HFFc6 (cell line): Measurements from ENCODE around the gene TXLNG. TPM values are rescaled to one million over a fixed set of nuclear protein-coding genes. Genes with fewer than 3 reads are reported as not detected.

Experiments used
- DNase-seq: peaks from one replicate; pipeline ENCODE4 v3.0.0-alpha.2; 2018
- H3K27ac Mint-ChIP-seq: 2 replicates; pipeline ENCODE4 v1.8.0; 2020; ENCODE audit warnings: mild to moderate bottlenecking, mixed read lengths
- H3K27me3 Mint-ChIP-seq: 2 replicates; pipeline ENCODE4 v1.8.0; 2021; ENCODE audit warnings: mild to moderate bottlenecking, moderate library complexity, mixed read lengths; ENCODE audit not compliant: insufficient read depth
- H3K36me3 Mint-ChIP-seq: 2 replicates; pipeline ENCODE4 v1.8.0; 2021; ENCODE audit warnings: low read depth, mixed read lengths
- H3K4me1 Mint-ChIP-seq: 2 replicates; pipeline ENCODE4 v1.8.0; 2020; ENCODE audit warnings: low read depth, mixed read lengths
- H3K4me3 Mint-ChIP-seq: 2 replicates; pipeline ENCODE4 v1.8.0; 2020; ENCODE audit warnings: mild to moderate bottlenecking, moderate library complexity, mixed read lengths
- H3K9me3 Mint-ChIP-seq: 2 replicates; pipeline ENCODE4 v1.8.0; 2020; ENCODE audit warnings: mild to moderate bottlenecking, mixed read lengths
- total RNA-seq, 6 experiments: library from RNA; stranded (reverse); fragmentation: NEBNext Ultra II Directional; extraction: Animal tissue kit (Norgen Biotek cat#: 25700); gene quantifications; 2 replicates in 1 of 6; 3 replicates in 5 of 6; pipeline ENCODE4 v1.2.3, GENCODE V29; 2021
- TF ChIP-seq, protein P1 (sequence below): fragments of 200-600 bp; sonication (generic); IDR thresholded peaks from 2 replicates; pipeline ENCODE4 v1.5.0; 2021; ENCODE audit warnings: antibody characterized with exemption, mild to moderate bottlenecking

TXLNG gene
- total RNA-seq, 6 experiments from 2014 or later: 6.8 to 7.8 (median 7.1) TPM

DNA sequence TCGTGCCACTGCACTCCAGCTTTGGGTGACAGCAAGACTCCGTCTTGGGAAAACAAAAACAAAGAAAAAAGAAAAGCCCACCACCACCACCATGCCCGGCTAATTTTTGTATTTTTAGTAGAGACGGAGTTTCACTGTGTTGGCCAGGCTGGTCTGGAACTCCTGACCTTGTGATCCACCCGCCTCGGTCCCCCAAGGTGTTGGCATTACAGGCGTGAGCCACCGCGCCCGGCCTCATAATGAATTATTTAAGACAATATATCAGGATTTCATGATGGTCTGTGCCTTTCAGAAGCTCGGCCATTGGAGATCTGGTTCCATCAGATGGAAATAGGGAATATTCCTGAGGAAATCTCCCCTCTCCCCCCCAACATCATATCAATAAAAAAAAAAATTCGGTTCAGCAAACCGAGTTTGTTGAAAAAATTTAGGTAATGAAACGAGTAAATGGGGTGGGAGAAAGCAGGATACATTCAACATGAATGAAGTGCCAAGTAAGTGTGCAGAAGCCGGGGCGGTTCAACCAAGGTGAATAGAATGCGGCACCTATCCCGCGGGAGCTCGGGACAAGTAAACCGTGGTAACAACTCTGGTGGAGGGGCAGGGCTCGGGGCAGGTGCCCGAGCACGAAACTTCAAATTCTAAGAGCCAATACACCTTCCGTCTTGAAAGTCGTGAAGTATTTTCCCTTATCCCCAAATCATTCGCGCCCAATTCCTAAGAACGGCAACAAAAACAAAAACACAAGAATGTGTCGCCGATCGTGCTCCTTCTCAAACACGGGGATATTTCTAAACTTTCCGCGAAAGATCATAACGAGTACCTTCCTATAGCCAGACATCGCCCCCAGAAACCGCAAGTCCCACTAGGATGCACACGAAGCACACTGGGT is 773 bp upstream of the TXLNG start:
- no peaks in the 10 kb centered on the region for H3K36me3 Mint-ChIP-seq
- no peaks in the 10 kb centered on the region for H3K27me3 Mint-ChIP-seq
- H3K4me3 Mint-ChIP-seq: peak overlapping the region; percentile 95
- no peaks in the 10 kb centered on the region for H3K9me3 Mint-ChIP-seq
- TF ChIP-seq, protein P1, sequence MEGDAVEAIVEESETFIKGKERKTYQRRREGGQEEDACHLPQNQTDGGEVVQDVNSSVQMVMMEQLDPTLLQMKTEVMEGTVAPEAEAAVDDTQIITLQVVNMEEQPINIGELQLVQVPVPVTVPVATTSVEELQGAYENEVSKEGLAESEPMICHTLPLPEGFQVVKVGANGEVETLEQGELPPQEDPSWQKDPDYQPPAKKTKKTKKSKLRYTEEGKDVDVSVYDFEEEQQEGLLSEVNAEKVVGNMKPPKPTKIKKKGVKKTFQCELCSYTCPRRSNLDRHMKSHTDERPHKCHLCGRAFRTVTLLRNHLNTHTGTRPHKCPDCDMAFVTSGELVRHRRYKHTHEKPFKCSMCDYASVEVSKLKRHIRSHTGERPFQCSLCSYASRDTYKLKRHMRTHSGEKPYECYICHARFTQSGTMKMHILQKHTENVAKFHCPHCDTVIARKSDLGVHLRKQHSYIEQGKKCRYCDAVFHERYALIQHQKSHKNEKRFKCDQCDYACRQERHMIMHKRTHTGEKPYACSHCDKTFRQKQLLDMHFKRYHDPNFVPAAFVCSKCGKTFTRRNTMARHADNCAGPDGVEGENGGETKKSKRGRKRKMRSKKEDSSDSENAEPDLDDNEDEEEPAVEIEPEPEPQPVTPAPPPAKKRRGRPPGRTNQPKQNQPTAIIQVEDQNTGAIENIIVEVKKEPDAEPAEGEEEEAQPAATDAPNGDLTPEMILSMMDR: no peak
- peak overlapping the region; percentile 73 for H3K27ac Mint-ChIP-seq
- DNase-seq: no peak
- peaks cover 10% of the 10 kb centered on the region for H3K4me1 Mint-ChIP-seq

DNA sequence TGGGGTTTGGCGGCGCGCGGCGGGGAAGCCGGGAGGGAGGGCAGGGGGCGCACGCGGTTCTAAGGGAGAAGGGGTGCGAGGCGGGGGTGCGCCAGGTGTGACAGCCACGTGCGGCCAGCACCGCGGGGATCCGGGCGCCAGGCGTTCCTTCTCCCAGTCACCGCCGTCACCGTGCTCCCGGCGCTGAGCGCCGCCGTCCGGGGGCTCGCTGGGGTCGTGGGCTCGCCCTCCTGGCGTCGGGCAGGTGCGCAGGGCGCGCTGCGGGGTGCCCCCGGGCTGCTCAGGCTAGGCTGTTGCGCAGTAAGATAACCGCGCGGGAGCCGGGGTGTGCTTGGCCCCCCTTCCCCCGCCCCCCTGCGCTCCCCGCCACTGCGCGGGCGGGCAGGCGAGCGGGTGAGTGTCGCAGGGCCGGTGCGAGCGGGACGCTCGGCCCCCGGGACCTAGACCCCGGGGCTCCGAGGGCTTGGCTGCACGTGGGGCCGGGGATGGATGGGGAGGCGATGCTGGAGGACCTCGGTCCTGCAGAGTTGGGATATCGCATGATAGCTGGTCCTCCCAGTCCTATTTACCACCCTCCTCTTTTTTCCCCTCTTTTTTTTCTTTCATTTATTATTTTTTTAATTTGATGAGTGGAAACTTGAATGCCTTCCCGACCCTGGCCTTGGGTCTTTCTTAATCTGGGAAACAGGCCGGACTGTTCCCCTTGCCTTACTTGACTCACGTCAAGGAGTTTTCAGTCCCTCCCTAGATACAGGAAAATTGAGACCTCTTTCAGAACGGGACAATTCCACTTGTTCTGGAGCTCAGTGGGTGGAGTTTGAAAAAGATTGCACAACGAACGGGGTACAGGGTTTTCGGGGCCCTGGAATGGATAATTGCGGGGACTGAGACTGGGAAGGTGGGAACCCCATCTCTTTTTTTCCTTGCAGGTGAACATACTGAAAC is 797 bp downstream of the TXLNG start:
- H3K4me1 Mint-ChIP-seq: peaks cover 10% of the 10 kb centered on the region
- H3K36me3 Mint-ChIP-seq: no peaks in the 10 kb centered on the region
- TF ChIP-seq, protein P1: no peak
- DNase-seq: peak; percentile 0
- H3K27me3 Mint-ChIP-seq: no peaks in the 10 kb centered on the region
- peak overlapping the region; percentile 54 for H3K27ac Mint-ChIP-seq
- H3K9me3 Mint-ChIP-seq: no peaks in the 10 kb centered on the region
- peak overlapping the region; percentile 95 for H3K4me3 Mint-ChIP-seq

DNA sequence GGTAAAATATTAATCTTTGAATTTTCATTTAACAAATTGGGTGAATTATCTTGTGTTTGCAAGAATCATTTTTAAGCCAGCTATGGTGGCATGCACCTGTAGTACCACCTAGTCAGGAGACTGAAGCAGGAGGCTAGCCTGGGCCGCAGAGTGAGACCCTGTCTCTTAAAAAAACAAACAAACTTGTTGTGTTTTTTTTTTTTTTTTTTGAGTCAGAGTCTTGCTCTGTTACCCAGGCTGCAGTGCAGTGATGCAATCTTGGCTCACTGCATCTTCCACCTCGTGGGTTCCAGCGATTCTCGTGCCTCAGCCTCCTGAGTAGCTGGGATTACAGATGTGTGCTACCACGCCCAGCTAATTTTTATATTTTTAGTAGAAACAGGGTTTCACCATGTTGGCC is 2.2 kb downstream of the TXLNG start:
- no peak overlapping the region for H3K4me3 Mint-ChIP-seq
- H3K36me3 Mint-ChIP-seq: no peaks in the 10 kb centered on the region
- peaks cover 10% of the 10 kb centered on the region for H3K4me1 Mint-ChIP-seq
- no peak overlapping the region for H3K27ac Mint-ChIP-seq
- TF ChIP-seq, protein P1: no peak
- no peak for DNase-seq
- no peaks in the 10 kb centered on the region for H3K27me3 Mint-ChIP-seq
- H3K9me3 Mint-ChIP-seq: no peaks in the 10 kb centered on the region

DNA sequence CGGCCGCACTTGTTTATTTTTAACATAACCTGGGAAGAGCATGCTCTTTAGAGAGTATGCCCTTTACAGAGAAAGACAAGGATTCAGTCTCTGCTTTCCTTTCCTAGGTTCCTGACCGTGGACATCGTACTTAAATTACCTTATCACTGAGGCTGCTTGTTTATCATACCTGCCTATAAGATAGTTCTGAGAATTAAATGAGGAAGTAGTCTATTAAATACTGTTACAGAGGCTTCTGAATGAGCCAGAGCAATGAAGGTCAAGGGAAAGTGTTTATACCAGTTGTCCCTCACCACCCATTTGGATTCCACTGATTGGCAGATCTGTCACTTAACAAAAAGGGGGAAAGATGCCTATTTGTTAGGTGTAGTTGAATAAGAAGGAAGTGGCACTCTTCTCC is 10.0 kb downstream of the TXLNG start:
- H3K4me3 Mint-ChIP-seq: no peak overlapping the region
- peaks cover 8% of the 10 kb centered on the region; the same call in 1 of the 2 replicates for H3K4me1 Mint-ChIP-seq
- TF ChIP-seq, protein P1: no peak
- H3K27ac Mint-ChIP-seq: no peak overlapping the region
- no peaks in the 10 kb centered on the region for H3K27me3 Mint-ChIP-seq
- H3K36me3 Mint-ChIP-seq: no peaks in the 10 kb centered on the region
- H3K9me3 Mint-ChIP-seq: no peaks in the 10 kb centered on the region
- no peak for DNase-seq

DNA sequence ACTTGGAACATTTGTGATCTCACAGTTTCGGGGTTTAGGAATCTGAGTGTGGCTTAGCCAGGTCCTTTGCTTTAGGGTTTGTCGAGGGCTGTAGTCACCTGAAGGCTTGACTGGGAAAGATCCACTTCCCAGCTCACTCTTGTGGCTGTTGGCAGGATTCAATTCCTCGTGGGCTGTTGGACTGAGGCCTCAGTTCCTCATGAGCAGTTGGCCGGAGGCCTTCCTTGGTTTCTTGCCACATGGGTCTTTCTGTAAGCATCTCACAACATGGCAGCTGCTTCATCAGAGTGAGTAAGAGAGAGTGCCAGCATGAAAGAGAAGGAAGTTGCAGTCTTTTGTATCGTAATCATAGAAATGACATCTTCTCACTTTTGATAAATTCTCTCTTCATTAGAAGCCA is 11.1 kb downstream of the TXLNG start:
- TF ChIP-seq, protein P1: no peak
- Mint-ChIP-seq H3K4me3 (no peak overlapping the region), H3K27ac (peak overlapping the region; percentile 49; the same call in 1 of the 2 replicates), H3K4me1 (peaks cover 8% of the 10 kb centered on the region; the same call in 1 of the 2 replicates), H3K27me3 (no peaks in the 10 kb centered on the region), H3K9me3 (no peaks in the 10 kb centered on the region), H3K36me3 (no peaks in the 10 kb centered on the region)
- DNase-seq: no peak
